ENCODE measurements around the gene TMEM169.

- TF ChIP-seq CTCF (tag by site-specific recombination; IDR thresholded peaks at IDR 0.05) (no peak), ZSCAN5A (tag by site-specific recombination; IDR thresholded peaks at IDR 0.05) (no peak), MYNN (tag by site-specific recombination; IDR thresholded peaks at IDR 0.05; ENCODE audit: borderline replicate concordance) (no peak), SP2 (tag by site-specific recombination; IDR thresholded peaks at IDR 0.05) (no peak), ZSCAN30 (tag by site-specific recombination; IDR thresholded peaks at IDR 0.05) (no peak), ZNF23 (tag by site-specific recombination; IDR thresholded peaks at IDR 0.05; ENCODE audit: borderline replicate concordance) (no peak), ZNF830 (tag by site-specific recombination; IDR thresholded peaks at IDR 0.05; ENCODE audit: low read depth) (no peak), MZF1 (tag by site-specific recombination; IDR thresholded peaks at IDR 0.05; ENCODE audit: borderline replicate concordance) (no peak), SETDB1 (IDR thresholded peaks at IDR 0.05; ENCODE audit: insufficient read length, low read length) (no peak), ZNF76 (tag by site-specific recombination; IDR thresholded peaks at IDR 0.05; ENCODE audit: borderline replicate concordance, low read depth) (no peak), ZNF518A (tag by site-specific recombination; conservative IDR thresholded peaks at IDR 0.05; ENCODE audit: low read depth) (no peak), ZBTB7A (tag by site-specific recombination; IDR thresholded peaks at IDR 0.05; ENCODE audit: low read depth) (no peak), ZNF391 (tag by site-specific recombination; IDR thresholded peaks at IDR 0.05; ENCODE audit: borderline replicate concordance, low read depth) (no peak)
These were observed 58.2 kb downstream of the TMEM169 start for GRCh38 chr2:216139884-216140283.

Measured in HEK293 (cell line).